NCI-H2196 (cell line): ENCODE measurements around the gene OR11H6.
"Not testable (repeated sequence)": the region's sequence is repeated elsewhere in the genome, so short reads cannot be mapped to it uniquely, and the experiment has no call there.

Source experiments
- DNase-seq: peaks from one replicate; lab custom pipeline; 2025; ENCODE audit not compliant: unreplicated experiment; lab: John Stamatoyannopoulos, UW

Gene OR11H6

GRCh38 chr14:20247646-20248246 is 24.2 kb downstream of the OR11H6 start:
- no peak for DNase-seq

GRCh38 chr14:20262642-20263128 is 39.2 kb downstream of the OR11H6 start:
- DNase-seq: no peak

- not testable (repeated sequence) for DNase-seq
Observed at GRCh38 chr14:20264361-20264760, 40.9 kb downstream of the OR11H6 start.

GRCh38 chr14:20274062-20274461 is 50.6 kb downstream of the OR11H6 start:
- no peak for DNase-seq
